Upper lobe of left lung (tissue), 4 donors: Measurements from ENCODE around the gene NLGN1.

Experiments
- POLR2A ChIP-seq, 4 donors: fragments of 450-650 bp; IDR thresholded peaks; one replicate each; pipeline ENCODE4 v1.5.1; 2016 to 2017; ENCODE audit warnings: antibody characterized with exemption in 4 of 4, mild to moderate bottlenecking in 2 of 4
- POLR2AphosphoS5 ChIP-seq, 2 donors: sonication (generic); formaldehyde crosslinking; IDR thresholded peaks; one replicate each; pipeline ENCODE4 v1.5.1; 2017; ENCODE audit warnings: antibody characterized with exemption in 2 of 2

DNA sequence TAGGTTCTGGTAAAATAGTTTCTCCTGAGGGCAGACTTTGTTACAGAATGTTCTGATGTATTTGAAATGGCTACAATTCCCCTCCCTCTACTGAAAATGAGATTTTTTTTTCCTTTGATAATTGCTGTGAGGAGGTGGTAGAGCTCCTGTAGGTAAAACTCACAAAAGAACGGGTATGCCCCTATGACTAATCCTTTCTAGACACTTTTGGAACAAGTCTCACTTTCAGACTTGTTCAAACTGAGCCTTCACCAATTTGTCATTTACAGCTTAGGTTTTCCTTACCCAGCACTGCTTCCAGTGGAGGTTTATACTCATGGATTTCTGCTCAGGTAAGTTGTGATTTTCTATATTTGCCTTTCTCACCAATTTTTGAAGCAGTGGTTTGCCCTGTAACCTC, 115.6 kb downstream of the NLGN1 start:
- TF ChIP-seq POLR2A (IDR thresholded peaks at IDR 0.05) (no peak), POLR2AphosphoS5 (IDR thresholded peaks at IDR 0.05) (no peak)
